ENCODE measurements around the gene SKA3. TPM values are rescaled to one million over a fixed set of nuclear protein-coding genes. Genes with fewer than 3 reads are reported as not detected.
"Not testable (repeated sequence)": the region's sequence is repeated elsewhere in the genome, so short reads cannot be mapped to it uniquely, and the experiment has no call there.

SKA3 gene
- 18.5 TPM for polyA plus RNA-seq (ENCODE audit: insufficient read length)
- long read RNA-seq, donor 1, partial matches to known transcripts: 22 of 27 reads
- long read RNA-seq, donor 1, other reads (novel, unspliced or antisense): 0 of 27 reads
- long read RNA-seq, donor 2, partial matches to known transcripts: 36 of 36 reads
- long read RNA-seq, donor 2, other reads (novel, unspliced or antisense): 0 of 36 reads
- long read RNA-seq, donor 3, partial matches to known transcripts: 125 of 126 reads
- long read RNA-seq, donor 3, other reads (novel, unspliced or antisense): 0 of 126 reads
- long read RNA-seq, donor 4, partial matches to known transcripts: 5 of 5 reads
- long read RNA-seq, donor 4, other reads (novel, unspliced or antisense): 0 of 5 reads
- long read RNA-seq, donor 5, partial matches to known transcripts: 0 of 6 reads
- long read RNA-seq, donor 5, other reads (novel, unspliced or antisense): 0 of 6 reads
- long read RNA-seq, donor 6, partial matches to known transcripts: 5 of 8 reads
- long read RNA-seq, donor 6, other reads (novel, unspliced or antisense): 0 of 8 reads
- long read RNA-seq, donor 7, partial matches to known transcripts: 0 of 1 reads
- long read RNA-seq, donor 7, other reads (novel, unspliced or antisense): 0 of 1 reads
- long read RNA-seq, donor 8: 0 reads

- peak; percentile 93 for DNase-seq
Observed at GRCh38 chr13:21176215-21176981, at the start of gene SKA3, which contains the start of gene MRPL57. Gene SKA3, minus strand, starts transcription at chr13:21176552. Its CDS starts 75 bp downstream, at chr13:21176477. Gene MRPL57, plus strand, starts transcription at chr13:21176658. Its CDS starts 259 bp downstream, at chr13:21176917.

- no peak for DNase-seq
Observed at GRCh38 chr13:21225082-21225481, 48.7 kb upstream of the SKA3 start.

- DNase-seq: no peak
Observed at GRCh38 chr13:21221268-21221667, 44.9 kb upstream of the SKA3 start.

GRCh38 chr13:21219716-21220115, 43.4 kb upstream of the SKA3 start:
- DNase-seq: not testable (repeated sequence)

GRCh38 chr13:21219036-21219381, 42.7 kb upstream of the SKA3 start:
- DNase-seq: no peak

GRCh38 chr13:21218351-21219035, 42.1 kb upstream of the SKA3 start:
- no peak for DNase-seq

- no peak for DNase-seq
Observed at GRCh38 chr13:21216332-21216731, 40.0 kb upstream of the SKA3 start.

- DNase-seq: not testable (repeated sequence)
Observed at GRCh38 chr13:21215419-21215818, 39.1 kb upstream of the SKA3 start.

- DNase-seq: no peak
Observed at GRCh38 chr13:21212138-21212775, 35.9 kb upstream of the SKA3 start.

- DNase-seq: no peak
Observed at GRCh38 chr13:21208652-21209154, 32.4 kb upstream of the SKA3 start.

GRCh38 chr13:21202767-21203531, 26.6 kb upstream of the SKA3 start:
- DNase-seq: no peak

GRCh38 chr13:21201456-21202190, 25.3 kb upstream of the SKA3 start:
- DNase-seq: not testable (repeated sequence)

GRCh38 chr13:21198391-21198790, 22.0 kb upstream of the SKA3 start:
- not testable (repeated sequence) for DNase-seq

- DNase-seq: not testable (repeated sequence)
Observed at GRCh38 chr13:21197606-21198225, 21.4 kb upstream of the SKA3 start.

- not testable (repeated sequence) for DNase-seq
Observed at GRCh38 chr13:21194756-21195155, 18.4 kb upstream of the SKA3 start.

GRCh38 chr13:21186410-21186809, 10.1 kb upstream of the SKA3 start:
- DNase-seq: not testable (repeated sequence)

- no peak for DNase-seq
Observed at GRCh38 chr13:21181671-21182070, 5.3 kb upstream of the SKA3 start.

- no peak for DNase-seq
Observed at GRCh38 chr13:21176982-21177284, 581 bp upstream of the SKA3 start.

- DNase-seq: peak; percentile 13
Observed at GRCh38 chr13:21175656-21176214, 617 bp downstream of the SKA3 start.
